Measurements from ENCODE around the gene MYOZ2. TPM values are rescaled to one million over a fixed set of nuclear protein-coding genes. Genes with fewer than 3 reads are reported as not detected.
"Not testable (repeated sequence)": the region's sequence is repeated elsewhere in the genome, so short reads cannot be mapped to it uniquely, and the experiment has no call there.

The MYOZ2 gene
- total and polyA plus RNA-seq, 2 donors from 2014 or later = 0.19 to 0.77 TPM

DNA sequence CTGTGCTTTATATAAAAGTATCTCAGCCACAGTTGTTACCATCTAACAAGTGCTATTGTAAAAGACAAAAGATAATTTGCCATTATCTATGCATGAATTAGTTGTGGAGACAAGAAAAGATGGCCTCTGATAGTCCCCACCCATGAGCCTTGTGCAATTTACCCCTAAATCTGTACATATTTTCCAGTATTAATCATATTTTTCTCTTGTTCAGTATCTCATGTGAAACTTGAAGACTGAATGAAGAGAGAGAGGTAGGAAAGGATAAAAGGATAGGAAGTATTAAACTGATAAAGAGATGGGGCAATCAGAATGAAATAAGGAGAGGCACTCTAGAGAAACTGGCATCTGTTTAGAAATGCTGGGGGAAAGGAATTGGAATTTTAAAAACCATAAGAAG lies 3.7 kb downstream of the MYOZ2 start:
- DNase-seq = no peak
- no peak for FAIRE-seq
- H3K27ac ChIP-seq (ENCODE audit: low read depth in 2 of 2, low read length in 2 of 2) = no peak overlapping the region
- TF ChIP-seq, protein P1, sequence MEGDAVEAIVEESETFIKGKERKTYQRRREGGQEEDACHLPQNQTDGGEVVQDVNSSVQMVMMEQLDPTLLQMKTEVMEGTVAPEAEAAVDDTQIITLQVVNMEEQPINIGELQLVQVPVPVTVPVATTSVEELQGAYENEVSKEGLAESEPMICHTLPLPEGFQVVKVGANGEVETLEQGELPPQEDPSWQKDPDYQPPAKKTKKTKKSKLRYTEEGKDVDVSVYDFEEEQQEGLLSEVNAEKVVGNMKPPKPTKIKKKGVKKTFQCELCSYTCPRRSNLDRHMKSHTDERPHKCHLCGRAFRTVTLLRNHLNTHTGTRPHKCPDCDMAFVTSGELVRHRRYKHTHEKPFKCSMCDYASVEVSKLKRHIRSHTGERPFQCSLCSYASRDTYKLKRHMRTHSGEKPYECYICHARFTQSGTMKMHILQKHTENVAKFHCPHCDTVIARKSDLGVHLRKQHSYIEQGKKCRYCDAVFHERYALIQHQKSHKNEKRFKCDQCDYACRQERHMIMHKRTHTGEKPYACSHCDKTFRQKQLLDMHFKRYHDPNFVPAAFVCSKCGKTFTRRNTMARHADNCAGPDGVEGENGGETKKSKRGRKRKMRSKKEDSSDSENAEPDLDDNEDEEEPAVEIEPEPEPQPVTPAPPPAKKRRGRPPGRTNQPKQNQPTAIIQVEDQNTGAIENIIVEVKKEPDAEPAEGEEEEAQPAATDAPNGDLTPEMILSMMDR (IDR thresholded peaks at IDR 0.05; ENCODE audit: borderline replicate concordance, extremely low read depth, insufficient read depth) = no peak
- H3K9me3 ChIP-seq (ENCODE audit: control insufficient read depth in 2 of 3, insufficient read depth in 1 of 3, low read length in 3 of 3) = no peaks in the 10 kb centered on the region
- intact Hi-C loops (cut with DNase I) = no loop called here
- no peaks in the 10 kb centered on the region for H3K36me3 ChIP-seq (ENCODE audit: control insufficient read depth in 2 of 3, insufficient read depth in 3 of 3, low read length in 3 of 3)
- H3K4me3 ChIP-seq (ENCODE audit: low read length in 3 of 3) = no peak overlapping the region
- H3K27me3 ChIP-seq (ENCODE audit: control insufficient read depth, insufficient read depth, low read length) = no peaks in the 10 kb centered on the region
- H3K9ac ChIP-seq (ENCODE audit: low read length in 3 of 3) = no peak overlapping the region
- no peaks in the 10 kb centered on the region for H3K4me1 ChIP-seq (ENCODE audit: control insufficient read depth in 2 of 3, insufficient read depth in 2 of 3, low read depth in 1 of 3, low read length in 3 of 3)

DNA sequence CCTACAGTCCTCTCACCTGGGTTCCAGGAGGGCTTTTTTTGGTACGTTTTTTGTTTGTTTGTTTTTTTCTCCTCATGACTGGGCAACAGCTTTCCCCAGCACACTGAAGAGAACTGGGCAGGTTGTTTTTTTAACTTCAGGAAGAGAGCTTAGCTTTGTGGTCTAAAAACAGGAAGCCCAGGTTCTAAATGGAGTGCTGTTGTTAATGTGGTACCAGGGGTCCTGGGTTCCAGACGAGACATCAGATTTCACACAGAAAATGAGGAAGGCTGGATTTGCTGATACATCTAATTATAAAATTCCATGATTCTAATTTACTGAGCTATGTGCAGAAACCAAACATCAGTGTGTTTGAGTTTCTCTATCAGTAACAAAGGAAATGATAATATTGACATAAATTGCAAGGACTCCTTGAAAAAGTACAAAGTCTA lies 4.2 kb downstream of the MYOZ2 start:
- H3K27ac ChIP-seq (ENCODE audit: low read depth in 2 of 2, low read length in 2 of 2) = no peak overlapping the region
- no peaks in the 10 kb centered on the region for H3K27me3 ChIP-seq (ENCODE audit: control insufficient read depth, insufficient read depth, low read length)
- H3K4me3 ChIP-seq (ENCODE audit: low read length in 3 of 3) = no peak overlapping the region
- no peak for FAIRE-seq
- TF ChIP-seq, protein P1 (IDR thresholded peaks at IDR 0.05; ENCODE audit: borderline replicate concordance, extremely low read depth, insufficient read depth) = no peak
- no peaks in the 10 kb centered on the region for H3K4me1 ChIP-seq (ENCODE audit: control insufficient read depth in 2 of 3, insufficient read depth in 2 of 3, low read depth in 1 of 3, low read length in 3 of 3)
- H3K9me3 ChIP-seq (ENCODE audit: control insufficient read depth in 2 of 3, insufficient read depth in 1 of 3, low read length in 3 of 3) = no peaks in the 10 kb centered on the region
- H3K9ac ChIP-seq (ENCODE audit: low read length in 3 of 3) = no peak overlapping the region
- no peak for DNase-seq
- intact Hi-C loops (cut with DNase I) = no loop called here
- no peaks in the 10 kb centered on the region for H3K36me3 ChIP-seq (ENCODE audit: control insufficient read depth in 2 of 3, insufficient read depth in 3 of 3, low read length in 3 of 3)

DNA sequence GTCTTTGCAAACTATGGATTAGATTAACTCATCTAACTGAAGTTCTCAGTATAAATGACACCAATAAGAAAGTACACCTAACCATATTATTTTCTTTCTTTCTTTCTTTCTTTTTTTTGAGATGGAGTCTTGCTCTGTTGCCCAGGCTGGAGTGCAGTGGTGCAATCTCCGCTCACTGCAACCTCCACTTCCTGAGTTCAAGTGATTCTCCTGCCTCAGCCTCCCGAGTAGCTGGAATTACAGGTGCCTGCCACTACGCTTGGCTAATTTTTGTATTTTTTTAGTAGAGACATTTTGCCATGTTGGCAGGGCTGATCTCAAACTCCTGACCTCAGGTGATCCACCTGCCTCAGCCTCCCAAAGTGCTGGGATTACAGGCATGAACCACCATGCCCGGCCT lies 5.7 kb downstream of the MYOZ2 start:
- DNase-seq; H3K27ac ChIP-seq (ENCODE audit: low read depth in 2 of 2, low read length in 2 of 2); H3K9me3 ChIP-seq (ENCODE audit: control insufficient read depth in 2 of 3, insufficient read depth in 1 of 3, low read length in 3 of 3); H3K9ac ChIP-seq (ENCODE audit: low read length in 3 of 3); H3K4me3 ChIP-seq (ENCODE audit: low read length in 3 of 3); FAIRE-seq; H3K4me1 ChIP-seq (ENCODE audit: control insufficient read depth in 2 of 3, insufficient read depth in 2 of 3, low read depth in 1 of 3, low read length in 3 of 3); H3K27me3 ChIP-seq (ENCODE audit: control insufficient read depth, insufficient read depth, low read length); intact Hi-C loops (cut with DNase I); H3K36me3 ChIP-seq (ENCODE audit: control insufficient read depth in 2 of 3, insufficient read depth in 3 of 3, low read length in 3 of 3): not testable (repeated sequence)

- TF ChIP-seq, protein P1 (IDR thresholded peaks at IDR 0.05; ENCODE audit: borderline replicate concordance, extremely low read depth, insufficient read depth) = no peak
- no peak for FAIRE-seq
- no peaks in the 10 kb centered on the region for H3K4me1 ChIP-seq (ENCODE audit: control insufficient read depth in 2 of 3, insufficient read depth in 2 of 3, low read depth in 1 of 3, low read length in 3 of 3)
- no peak overlapping the region for H3K4me3 ChIP-seq (ENCODE audit: low read length in 3 of 3)
- H3K9me3 ChIP-seq (ENCODE audit: control insufficient read depth in 2 of 3, insufficient read depth in 1 of 3, low read length in 3 of 3) = no peaks in the 10 kb centered on the region
- no peak for DNase-seq
- H3K9ac ChIP-seq (ENCODE audit: low read length in 3 of 3) = no peak overlapping the region
- no peaks in the 10 kb centered on the region for H3K36me3 ChIP-seq (ENCODE audit: control insufficient read depth in 2 of 3, insufficient read depth in 3 of 3, low read length in 3 of 3)
- intact Hi-C loops (cut with DNase I) = no loop called here
- no peak overlapping the region for H3K27ac ChIP-seq (ENCODE audit: low read depth in 2 of 2, low read length in 2 of 2)
- no peaks in the 10 kb centered on the region for H3K27me3 ChIP-seq (ENCODE audit: control insufficient read depth, insufficient read depth, low read length)
These were observed 7.2 kb downstream of the MYOZ2 start for GRCh38 chr4:119142833-119143232.

DNA sequence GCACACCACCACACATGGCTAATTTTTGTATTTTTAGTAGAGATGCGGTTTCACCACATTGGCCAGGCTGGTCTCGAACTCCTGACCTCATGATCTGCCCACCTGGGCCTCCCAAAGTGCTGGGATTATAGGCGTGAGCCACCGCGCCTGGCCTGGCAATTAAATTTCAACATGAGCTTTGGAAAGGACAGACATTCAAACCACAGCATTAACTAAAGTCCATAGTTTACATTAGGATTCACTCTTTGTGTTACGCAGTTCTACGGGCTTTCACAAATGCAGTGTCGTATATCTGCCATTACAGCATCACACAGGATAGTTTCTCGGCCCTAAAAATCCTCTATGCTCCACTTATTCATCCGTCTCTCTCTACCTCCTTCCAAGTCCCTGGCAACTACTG lies 7.7 kb downstream of the MYOZ2 start:
- H3K9ac ChIP-seq (ENCODE audit: low read length in 3 of 3); H3K27me3 ChIP-seq (ENCODE audit: control insufficient read depth, insufficient read depth, low read length); H3K36me3 ChIP-seq (ENCODE audit: control insufficient read depth in 2 of 3, insufficient read depth in 3 of 3, low read length in 3 of 3); H3K9me3 ChIP-seq (ENCODE audit: control insufficient read depth in 2 of 3, insufficient read depth in 1 of 3, low read length in 3 of 3); H3K4me1 ChIP-seq (ENCODE audit: control insufficient read depth in 2 of 3, insufficient read depth in 2 of 3, low read depth in 1 of 3, low read length in 3 of 3); FAIRE-seq; DNase-seq; H3K27ac ChIP-seq (ENCODE audit: low read depth in 2 of 2, low read length in 2 of 2); H3K4me3 ChIP-seq (ENCODE audit: low read length in 3 of 3); intact Hi-C loops (cut with DNase I): not testable (repeated sequence)
